Measurements from ENCODE around the gene PRKCE.

GRCh38 chr2:46161315-46161714 lies 509.8 kb downstream of the PRKCE start:
- TF ChIP-seq CTCF (IDR thresholded peaks at IDR 0.05) (no peak), POLR2A (IDR thresholded peaks at IDR 0.05) (no peak), POLR2AphosphoS5 (IDR thresholded peaks at IDR 0.05) (no peak), EP300 (IDR thresholded peaks at IDR 0.05) (no peak)

Measured in sigmoid colon (tissue), 4 donors.